WTC11 (cell line): ENCODE results near the gene RHOV. TPM values are rescaled to one million over a fixed set of nuclear protein-coding genes. Genes with fewer than 3 reads are reported as not detected.

Experiments
- ATAC-seq: fragments of 200-7000 bp; cut with Tn5 transposase; 2 replicates; pipeline ENCODE4 v1.10.0; 2021; ENCODE audit warnings: mild to moderate bottlenecking, moderate library complexity
- CTCF ChIA-PET: fragments of 300-600 bp; sonication (Branson Sonifier 250); formaldehyde crosslinking; loops from one replicate; lab custom pipeline; 2021; ENCODE audit warnings: antibody characterized with exemption; lab: Charles Lee
- POLR2A ChIA-PET: fragments of 350-600 bp; sonication (Branson Sonifier 250); formaldehyde crosslinking; loops from one replicate; lab custom pipeline; 2021; ENCODE audit warnings: antibody characterized with exemption; lab: Charles Lee
- DNase-seq: peaks from one replicate; pipeline ENCODE4 v3.0.0; 2021; ENCODE audit warnings: low spot score
- H3K27ac Mint-ChIP-seq: 2 replicates; pipeline ENCODE4 v1.8.0; 2021; ENCODE audit warnings: mixed read lengths
- H3K27me3 Mint-ChIP-seq: 2 replicates; pipeline ENCODE4 v1.8.0; 2021; ENCODE audit warnings: low read depth, mild to moderate bottlenecking, moderate library complexity, mixed read lengths
- H3K36me3 Mint-ChIP-seq: 2 replicates; pipeline ENCODE4 v1.8.0; 2021; ENCODE audit warnings: mixed read lengths
- H3K4me1 Mint-ChIP-seq: 2 replicates; pipeline ENCODE4 v1.8.0; 2022; ENCODE audit warnings: mixed read lengths
- H3K4me3 Mint-ChIP-seq: 2 replicates; pipeline ENCODE4 v1.8.0; 2021; ENCODE audit warnings: mild to moderate bottlenecking, moderate library complexity, mixed read lengths
- H3K9me3 Mint-ChIP-seq: 2 replicates; pipeline ENCODE4 v1.8.0; 2021; ENCODE audit warnings: mixed read lengths
- CBFB ChIP-seq: sonication (generic); formaldehyde crosslinking; IDR thresholded peaks from 2 replicates; pipeline ENCODE4 v1.8.1; 2022; ENCODE audit warnings: mild to moderate bottlenecking, low read depth, missing genetic modification reagents
- CREM ChIP-seq: sonication (generic); formaldehyde crosslinking; IDR thresholded peaks from 2 replicates; pipeline ENCODE4 v1.8.1; 2022; ENCODE audit warnings: mild to moderate bottlenecking, missing genetic modification reagents, moderate library complexity
- KAT7 ChIP-seq: sonication (generic); formaldehyde crosslinking; IDR thresholded peaks from 2 replicates; pipeline ENCODE4 v1.8.1; 2023; ENCODE audit warnings: missing genetic modification reagents, mild to moderate bottlenecking, borderline replicate concordance
- MXD4 ChIP-seq: fragments of 250-450 bp; sonication (Bioruptor Pico); IDR thresholded peaks from 2 replicates; pipeline ENCODE4 v1.8.0; 2021; ENCODE audit warnings: mild to moderate bottlenecking, moderate library complexity, borderline replicate concordance
- NFATC4 ChIP-seq: fragments of 250-450 bp; sonication (Bioruptor Pico); IDR thresholded peaks from 2 replicates; pipeline ENCODE4 v1.9.0; 2021; ENCODE audit warnings: mild to moderate bottlenecking
- NFE2L1 ChIP-seq: sonication (generic); formaldehyde crosslinking; IDR thresholded peaks from 2 replicates; pipeline ENCODE4 v1.8.1; 2023; ENCODE audit warnings: missing genetic modification reagents
- OVOL2 ChIP-seq: fragments of 250-450 bp; sonication (Bioruptor Pico); IDR thresholded peaks from 2 replicates; pipeline ENCODE4 v1.9.0; 2021; ENCODE audit warnings: mild to moderate bottlenecking, borderline replicate concordance
- TCF7 ChIP-seq: sonication (generic); formaldehyde crosslinking; IDR thresholded peaks from 2 replicates; pipeline ENCODE4 v1.8.0; 2022; ENCODE audit warnings: mild to moderate bottlenecking, low read depth, missing genetic modification reagents, moderate library complexity
- TEAD1 ChIP-seq: sonication (generic); formaldehyde crosslinking; IDR thresholded peaks from 2 replicates; pipeline ENCODE4 v1.8.0; 2022; ENCODE audit warnings: mild to moderate bottlenecking, missing genetic modification reagents
- ZBTB21 ChIP-seq: sonication (generic); formaldehyde crosslinking; IDR thresholded peaks from 2 replicates; pipeline ENCODE4 v1.8.1; 2023; ENCODE audit warnings: mild to moderate bottlenecking, missing genetic modification reagents, borderline replicate concordance
- ZNF121 ChIP-seq: sonication (generic); formaldehyde crosslinking; IDR thresholded peaks from 2 replicates; pipeline ENCODE4 v1.8.0; 2023; ENCODE audit warnings: missing genetic modification reagents
- ZNF263 ChIP-seq: sonication (generic); formaldehyde crosslinking; IDR thresholded peaks from 2 replicates; pipeline ENCODE4 v1.8.1; 2022; ENCODE audit warnings: low read depth, mild to moderate bottlenecking, moderate library complexity, missing genetic modification reagents
- total RNA-seq: library from RNA; stranded (reverse); gene quantifications from 3 replicates; pipeline ENCODE4 v1.2.3, GENCODE V29; 2021
- TF ChIP-seq, protein P1 (sequence below): fragments of 250-450 bp; sonication (Bioruptor Pico); IDR thresholded peaks from 2 replicates; pipeline ENCODE4 v2.1.2; 2022; ENCODE audit warnings: mild to moderate bottlenecking, moderate library complexity
- TF ChIP-seq, protein P2 (sequence below): sonication (generic); formaldehyde crosslinking; IDR thresholded peaks from 2 replicates; pipeline ENCODE4 v1.8.1; 2022; ENCODE audit warnings: low read depth, missing genetic modification reagents, borderline replicate concordance
- TF ChIP-seq, protein P3 (sequence below): sonication (generic); formaldehyde crosslinking; IDR thresholded peaks from 2 replicates; pipeline ENCODE4 v1.8.0; 2022; ENCODE audit warnings: mild to moderate bottlenecking, missing genetic modification reagents
- TF ChIP-seq, protein P4 (sequence below): sonication (generic); formaldehyde crosslinking; IDR thresholded peaks from 2 replicates; pipeline ENCODE4 v1.8.0; 2023; ENCODE audit warnings: mild to moderate bottlenecking, missing genetic modification reagents
- TF ChIP-seq, protein P5 (sequence below): sonication (generic); formaldehyde crosslinking; IDR thresholded peaks from 2 replicates; pipeline ENCODE4 v1.8.0; 2022; ENCODE audit warnings: mild to moderate bottlenecking, missing genetic modification reagents
- TF ChIP-seq, protein P6 (sequence below): fragments of 250-450 bp; sonication (Bioruptor Pico); IDR thresholded peaks from 2 replicates; pipeline ENCODE4 v1.9.0; 2021; ENCODE audit warnings: mild to moderate bottlenecking
- TF ChIP-seq, protein P7 (sequence below): sonication (generic); formaldehyde crosslinking; IDR thresholded peaks from 2 replicates; pipeline ENCODE4 v1.8.0; 2022; ENCODE audit warnings: mild to moderate bottlenecking, missing genetic modification reagents

The RHOV gene
- total RNA-seq, 1 experiment from 2014 or later: 5.0 TPM

DNA sequence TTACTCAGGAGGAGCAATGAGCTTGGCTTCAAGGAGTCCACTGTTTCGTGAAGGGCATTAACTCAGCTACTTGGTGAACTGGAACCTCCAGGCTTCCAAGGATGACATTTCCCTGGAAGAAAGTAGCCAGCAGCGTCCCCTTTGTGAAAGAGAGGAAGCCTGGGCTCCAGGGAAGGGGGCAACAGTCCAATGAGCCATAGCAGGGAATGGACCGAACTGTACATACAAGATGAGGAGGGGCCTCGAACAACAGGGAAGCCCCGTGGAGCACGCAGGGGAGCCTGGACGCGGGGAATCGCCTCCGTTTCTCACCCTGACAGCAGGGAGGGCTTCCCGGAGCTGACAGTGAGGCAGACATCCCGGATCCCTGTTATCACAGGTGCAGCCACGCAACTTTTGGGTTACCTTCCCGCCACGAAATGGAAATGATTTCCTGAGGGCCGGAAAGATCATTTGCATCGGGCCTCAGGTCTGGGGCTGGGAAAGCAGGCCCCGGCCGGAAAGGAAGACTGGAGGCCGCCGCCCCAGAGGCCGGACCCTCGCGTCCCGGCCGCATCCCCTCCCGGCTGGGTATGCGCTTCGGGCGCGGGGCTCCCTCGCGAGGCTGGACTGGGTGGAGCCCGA is 30.7 kb downstream of the RHOV start (continued):
- TF ChIP-seq, protein P1, sequence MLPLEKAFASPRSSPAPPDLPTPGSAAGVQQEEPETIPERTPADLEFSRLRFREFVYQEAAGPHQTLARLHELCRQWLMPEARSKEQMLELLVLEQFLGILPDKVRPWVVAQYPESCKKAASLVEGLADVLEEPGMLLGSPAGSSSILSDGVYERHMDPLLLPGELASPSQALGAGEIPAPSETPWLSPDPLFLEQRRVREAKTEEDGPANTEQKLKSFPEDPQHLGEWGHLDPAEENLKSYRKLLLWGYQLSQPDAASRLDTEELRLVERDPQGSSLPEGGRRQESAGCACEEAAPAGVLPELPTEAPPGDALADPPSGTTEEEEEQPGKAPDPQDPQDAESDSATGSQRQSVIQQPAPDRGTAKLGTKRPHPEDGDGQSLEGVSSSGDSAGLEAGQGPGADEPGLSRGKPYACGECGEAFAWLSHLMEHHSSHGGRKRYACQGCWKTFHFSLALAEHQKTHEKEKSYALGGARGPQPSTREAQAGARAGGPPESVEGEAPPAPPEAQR (CRISPR knock-in tag): no peak
- TF ChIP-seq, protein P2, sequence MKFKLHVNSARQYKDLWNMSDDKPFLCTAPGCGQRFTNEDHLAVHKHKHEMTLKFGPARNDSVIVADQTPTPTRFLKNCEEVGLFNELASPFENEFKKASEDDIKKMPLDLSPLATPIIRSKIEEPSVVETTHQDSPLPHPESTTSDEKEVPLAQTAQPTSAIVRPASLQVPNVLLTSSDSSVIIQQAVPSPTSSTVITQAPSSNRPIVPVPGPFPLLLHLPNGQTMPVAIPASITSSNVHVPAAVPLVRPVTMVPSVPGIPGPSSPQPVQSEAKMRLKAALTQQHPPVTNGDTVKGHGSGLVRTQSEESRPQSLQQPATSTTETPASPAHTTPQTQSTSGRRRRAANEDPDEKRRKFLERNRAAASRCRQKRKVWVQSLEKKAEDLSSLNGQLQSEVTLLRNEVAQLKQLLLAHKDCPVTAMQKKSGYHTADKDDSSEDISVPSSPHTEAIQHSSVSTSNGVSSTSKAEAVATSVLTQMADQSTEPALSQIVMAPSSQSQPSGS (CRISPR knock-in tag): no peak
- no peak for TF ChIP-seq CBFB (CRISPR knock-in tag)
- TF ChIP-seq ZNF263: no peak
- TF ChIP-seq MXD4 (CRISPR knock-in tag): no peak
- no peak for TF ChIP-seq TCF7
- no peak for TF ChIP-seq OVOL2 (CRISPR knock-in tag)
- TF ChIP-seq TEAD1 (CRISPR knock-in tag): no peak

DNA sequence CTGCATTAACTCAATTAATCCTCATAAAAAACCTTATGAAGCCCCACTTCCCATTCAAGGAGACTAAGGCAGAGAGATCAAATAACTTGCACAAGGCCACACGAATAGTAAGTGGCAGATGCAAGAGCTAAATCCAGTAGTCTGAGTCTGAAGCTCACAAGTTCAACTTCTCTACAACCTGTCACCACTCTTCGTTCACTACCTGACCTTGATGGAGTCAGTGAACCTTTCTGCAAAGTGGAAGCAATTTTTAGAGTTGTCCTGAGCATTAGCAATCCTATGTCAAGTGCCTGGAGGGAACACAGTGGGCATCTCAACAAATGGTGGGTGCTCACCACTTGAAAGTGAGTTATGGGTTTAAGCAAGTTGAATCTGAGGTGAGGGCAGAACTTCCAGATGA is 32.3 kb downstream of the RHOV start:
- no peak overlapping the region for H3K4me3 Mint-ChIP-seq
- ChIA-PET CTCF (interaction anchor here (1.7 kb wide), 1 partner anchor 16 kb away, joined by 3 read pairs; no protein-coding TSS in a partner anchor), POLR2A (interaction anchor here (0.6 kb wide), 1 partner anchor 359 kb away, joined by 3 read pairs; no protein-coding TSS in a partner anchor)
- TF ChIP-seq NFATC4 (CRISPR knock-in tag) (no peak), ZNF121 (CRISPR knock-in tag) (no peak), KAT7 (CRISPR knock-in tag) (no peak), CREM (CRISPR knock-in tag) (no peak)
- no peaks in the 10 kb centered on the region; the same call in 1 of the 2 replicates for H3K27me3 Mint-ChIP-seq
- H3K4me1 Mint-ChIP-seq: peaks cover 25% of the 10 kb centered on the region
- no peaks in the 10 kb centered on the region; the same call in none of the 2 replicates for H3K36me3 Mint-ChIP-seq
- ATAC-seq: no peak
- no peak overlapping the region for H3K27ac Mint-ChIP-seq
- no peaks in the 10 kb centered on the region for H3K9me3 Mint-ChIP-seq
- DNase-seq: no peak

DNA sequence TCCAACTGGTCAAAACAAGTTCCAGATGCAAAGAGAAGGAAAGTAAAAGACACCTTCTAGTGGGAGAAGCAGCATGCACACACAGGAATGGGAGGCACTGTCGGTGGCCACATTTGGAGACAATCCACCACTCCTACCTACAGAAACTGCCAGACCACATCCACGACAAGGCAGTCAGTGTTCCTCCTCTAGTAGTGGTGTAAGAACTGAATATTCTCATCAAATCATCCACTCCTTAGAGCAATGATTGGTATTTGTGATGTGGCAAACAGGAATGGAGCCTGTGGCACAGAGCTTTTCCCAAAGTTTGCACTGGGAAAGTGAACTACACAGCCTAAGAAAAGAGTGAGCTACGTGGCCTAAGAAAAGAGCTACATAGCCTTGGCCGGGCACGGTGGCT is 35.3 kb downstream of the RHOV start:
- no peak for ATAC-seq
- POLR2A ChIA-PET: no interaction called here

More for the DNA sequence above, 35.3 kb downstream of the RHOV start:
- H3K27ac Mint-ChIP-seq: 0 out of 2 replicates have a peak overlapping the region, but pooled peaks have one; percentile 28
- CTCF ChIA-PET: interaction anchor here (1.0 to 2.9 kb wide), 4 partner anchors 8 to 56 kb away, joined by 3 to 12 read pairs (median 7); partner anchors contain the start of gene VPS18
- H3K4me3 Mint-ChIP-seq: no peak overlapping the region
- no peak for DNase-seq
- H3K27me3 Mint-ChIP-seq: no peaks in the 10 kb centered on the region; the same call in 1 of the 2 replicates
- TF ChIP-seq, protein P3, sequence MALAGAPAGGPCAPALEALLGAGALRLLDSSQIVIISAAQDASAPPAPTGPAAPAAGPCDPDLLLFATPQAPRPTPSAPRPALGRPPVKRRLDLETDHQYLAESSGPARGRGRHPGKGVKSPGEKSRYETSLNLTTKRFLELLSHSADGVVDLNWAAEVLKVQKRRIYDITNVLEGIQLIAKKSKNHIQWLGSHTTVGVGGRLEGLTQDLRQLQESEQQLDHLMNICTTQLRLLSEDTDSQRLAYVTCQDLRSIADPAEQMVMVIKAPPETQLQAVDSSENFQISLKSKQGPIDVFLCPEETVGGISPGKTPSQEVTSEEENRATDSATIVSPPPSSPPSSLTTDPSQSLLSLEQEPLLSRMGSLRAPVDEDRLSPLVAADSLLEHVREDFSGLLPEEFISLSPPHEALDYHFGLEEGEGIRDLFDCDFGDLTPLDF: no peak
- TF ChIP-seq ZBTB21 (CRISPR knock-in tag): no peak
- TF ChIP-seq, protein P4, sequence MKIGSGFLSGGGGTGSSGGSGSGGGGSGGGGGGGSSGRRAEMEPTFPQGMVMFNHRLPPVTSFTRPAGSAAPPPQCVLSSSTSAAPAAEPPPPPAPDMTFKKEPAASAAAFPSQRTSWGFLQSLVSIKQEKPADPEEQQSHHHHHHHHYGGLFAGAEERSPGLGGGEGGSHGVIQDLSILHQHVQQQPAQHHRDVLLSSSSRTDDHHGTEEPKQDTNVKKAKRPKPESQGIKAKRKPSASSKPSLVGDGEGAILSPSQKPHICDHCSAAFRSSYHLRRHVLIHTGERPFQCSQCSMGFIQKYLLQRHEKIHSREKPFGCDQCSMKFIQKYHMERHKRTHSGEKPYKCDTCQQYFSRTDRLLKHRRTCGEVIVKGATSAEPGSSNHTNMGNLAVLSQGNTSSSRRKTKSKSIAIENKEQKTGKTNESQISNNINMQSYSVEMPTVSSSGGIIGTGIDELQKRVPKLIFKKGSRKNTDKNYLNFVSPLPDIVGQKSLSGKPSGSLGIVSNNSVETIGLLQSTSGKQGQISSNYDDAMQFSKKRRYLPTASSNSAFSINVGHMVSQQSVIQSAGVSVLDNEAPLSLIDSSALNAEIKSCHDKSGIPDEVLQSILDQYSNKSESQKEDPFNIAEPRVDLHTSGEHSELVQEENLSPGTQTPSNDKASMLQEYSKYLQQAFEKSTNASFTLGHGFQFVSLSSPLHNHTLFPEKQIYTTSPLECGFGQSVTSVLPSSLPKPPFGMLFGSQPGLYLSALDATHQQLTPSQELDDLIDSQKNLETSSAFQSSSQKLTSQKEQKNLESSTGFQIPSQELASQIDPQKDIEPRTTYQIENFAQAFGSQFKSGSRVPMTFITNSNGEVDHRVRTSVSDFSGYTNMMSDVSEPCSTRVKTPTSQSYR (CRISPR knock-in tag): no peak
- TF ChIP-seq, protein P5, sequence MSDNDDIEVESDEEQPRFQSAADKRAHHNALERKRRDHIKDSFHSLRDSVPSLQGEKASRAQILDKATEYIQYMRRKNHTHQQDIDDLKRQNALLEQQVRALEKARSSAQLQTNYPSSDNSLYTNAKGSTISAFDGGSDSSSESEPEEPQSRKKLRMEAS (CRISPR knock-in tag): no peak
- no peak for TF ChIP-seq NFE2L1 (CRISPR knock-in tag)
- TF ChIP-seq, protein P6, sequence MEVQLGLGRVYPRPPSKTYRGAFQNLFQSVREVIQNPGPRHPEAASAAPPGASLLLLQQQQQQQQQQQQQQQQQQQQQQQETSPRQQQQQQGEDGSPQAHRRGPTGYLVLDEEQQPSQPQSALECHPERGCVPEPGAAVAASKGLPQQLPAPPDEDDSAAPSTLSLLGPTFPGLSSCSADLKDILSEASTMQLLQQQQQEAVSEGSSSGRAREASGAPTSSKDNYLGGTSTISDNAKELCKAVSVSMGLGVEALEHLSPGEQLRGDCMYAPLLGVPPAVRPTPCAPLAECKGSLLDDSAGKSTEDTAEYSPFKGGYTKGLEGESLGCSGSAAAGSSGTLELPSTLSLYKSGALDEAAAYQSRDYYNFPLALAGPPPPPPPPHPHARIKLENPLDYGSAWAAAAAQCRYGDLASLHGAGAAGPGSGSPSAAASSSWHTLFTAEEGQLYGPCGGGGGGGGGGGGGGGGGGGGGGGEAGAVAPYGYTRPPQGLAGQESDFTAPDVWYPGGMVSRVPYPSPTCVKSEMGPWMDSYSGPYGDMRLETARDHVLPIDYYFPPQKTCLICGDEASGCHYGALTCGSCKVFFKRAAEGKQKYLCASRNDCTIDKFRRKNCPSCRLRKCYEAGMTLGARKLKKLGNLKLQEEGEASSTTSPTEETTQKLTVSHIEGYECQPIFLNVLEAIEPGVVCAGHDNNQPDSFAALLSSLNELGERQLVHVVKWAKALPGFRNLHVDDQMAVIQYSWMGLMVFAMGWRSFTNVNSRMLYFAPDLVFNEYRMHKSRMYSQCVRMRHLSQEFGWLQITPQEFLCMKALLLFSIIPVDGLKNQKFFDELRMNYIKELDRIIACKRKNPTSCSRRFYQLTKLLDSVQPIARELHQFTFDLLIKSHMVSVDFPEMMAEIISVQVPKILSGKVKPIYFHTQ: no peak
- TF ChIP-seq, protein P7, sequence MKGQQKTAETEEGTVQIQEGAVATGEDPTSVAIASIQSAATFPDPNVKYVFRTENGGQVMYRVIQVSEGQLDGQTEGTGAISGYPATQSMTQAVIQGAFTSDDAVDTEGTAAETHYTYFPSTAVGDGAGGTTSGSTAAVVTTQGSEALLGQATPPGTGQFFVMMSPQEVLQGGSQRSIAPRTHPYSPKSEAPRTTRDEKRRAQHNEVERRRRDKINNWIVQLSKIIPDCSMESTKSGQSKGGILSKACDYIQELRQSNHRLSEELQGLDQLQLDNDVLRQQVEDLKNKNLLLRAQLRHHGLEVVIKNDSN: no peak
- no peaks in the 10 kb centered on the region for H3K36me3 Mint-ChIP-seq
- H3K4me1 Mint-ChIP-seq: peaks cover 7% of the 10 kb centered on the region
- H3K9me3 Mint-ChIP-seq: no peaks in the 10 kb centered on the region
